AG04450 (cell line): ENCODE data around the gene SLC23A2. TPM values are rescaled to one million over a fixed set of nuclear protein-coding genes. Genes with fewer than 3 reads are reported as not detected.
"Not testable (repeated sequence)": the region's sequence is repeated elsewhere in the genome, so short reads cannot be mapped to it uniquely, and the experiment has no call there.

Experiments used
- CTCF ChIA-PET: fragments of 300-600, 350-600 bp; formaldehyde crosslinking; extraction: SDS; loops from one replicate; lab custom pipeline; 2022; ENCODE audit warnings: antibody characterized with exemption, inconsistent platforms; lab: Charles Lee
- POLR2A ChIA-PET: fragments of 350-600 bp; formaldehyde crosslinking; extraction: SDS; loops from one replicate; lab custom pipeline; 2021; ENCODE audit warnings: antibody characterized with exemption, inconsistent platforms; lab: Yijun Ruan, JAX
- DNase-seq: peaks from one replicate; pipeline ENCODE4 v3.0.0-alpha.2; 2011; ENCODE audit warnings: low read depth, low spot score
- H3K27ac ChIP-seq: one replicate; pipeline ENCODE4 v1.5.1; 2012; ENCODE audit warnings: low read depth, low read length, control low read depth
- H3K27me3 ChIP-seq: one replicate; pipeline ENCODE4 v1.6.0; 2012; ENCODE audit warnings: low read length; ENCODE audit not compliant: control insufficient read depth, insufficient read depth
- H3K4me3 ChIP-seq: 2 replicates; pipeline ENCODE4 v1.5.1; 2011; ENCODE audit warnings: mild to moderate bottlenecking, low read depth, low read length, control low read depth
- H3K9me3 ChIP-seq: 2 replicates; pipeline ENCODE4 v1.5.1; 2012; ENCODE audit warnings: low read length; ENCODE audit not compliant: control insufficient read depth, insufficient read depth
- CTCF ChIP-seq: IDR thresholded peaks from 2 replicates; pipeline ENCODE4 v1.5.1; 2011; ENCODE audit warnings: low read depth, low read length, control low read depth, inconsistent platforms
- polyA plus RNA-seq: library from polyadenylated mRNA; depleted of rRNA; stranded (reverse); fragments of >200 nt; gene quantifications from 2 replicates; pipeline ENCODE4 v1.2.3, GENCODE V29; 2011

SLC23A2 gene
- polyA plus RNA-seq, 1 experiment: 17.9 TPM

GRCh38 chr20:4883546-4883945 is 117.8 kb downstream of the SLC23A2 start:
- no peak for DNase-seq
- no peak for TF ChIP-seq CTCF
- H3K27me3 ChIP-seq: no peaks in the 10 kb centered on the region
- no peaks in the 10 kb centered on the region for H3K9me3 ChIP-seq
- H3K4me3 ChIP-seq: no peak overlapping the region
- ChIA-PET POLR2A (no interaction called here), CTCF (no interaction called here)
- H3K27ac ChIP-seq: no peak overlapping the region

GRCh38 chr20:4883051-4883450 is 118.3 kb downstream of the SLC23A2 start:
- DNase-seq: no peak
- ChIA-PET POLR2A (no interaction called here), CTCF (no interaction called here)
- Histone ChIP-seq H3K9me3 (no peaks in the 10 kb centered on the region), H3K27me3 (no peaks in the 10 kb centered on the region), H3K4me3 (no peak overlapping the region), H3K27ac (no peak overlapping the region)
- TF ChIP-seq CTCF: no peak

- Histone ChIP-seq H3K27ac (no peak overlapping the region), H3K27me3 (no peaks in the 10 kb centered on the region), H3K4me3 (no peak overlapping the region), H3K9me3 (no peaks in the 10 kb centered on the region)
- ChIA-PET POLR2A (no interaction called here), CTCF (no interaction called here)
- no peak for TF ChIP-seq CTCF
- DNase-seq: no peak
These were observed 120.1 kb downstream of the SLC23A2 start for GRCh38 chr20:4881006-4881730.

- DNase-seq: no peak
- TF ChIP-seq CTCF: no peak
- ChIA-PET CTCF (no interaction called here), POLR2A (no interaction called here)
- Histone ChIP-seq H3K27me3 (no peaks in the 10 kb centered on the region), H3K27ac (no peak overlapping the region), H3K4me3 (no peak overlapping the region), H3K9me3 (no peaks in the 10 kb centered on the region)
These were observed 121.3 kb downstream of the SLC23A2 start for GRCh38 chr20:4880051-4880450.

- H3K9me3 ChIP-seq, H3K4me3 ChIP-seq, H3K27me3 ChIP-seq, POLR2A ChIA-PET, DNase-seq, H3K27ac ChIP-seq: not testable (repeated sequence)
- CTCF ChIA-PET: interaction anchor here (1.0 to 1.5 kb wide), 2 partner anchors 77 to 314 kb away, joined by 3 to 4 read pairs; no protein-coding TSS in a partner anchor
These were observed 123.2 kb downstream of the SLC23A2 start for GRCh38 chr20:4878099-4878498.
